ENCODE measurements around the gene CNST.

DNA sequence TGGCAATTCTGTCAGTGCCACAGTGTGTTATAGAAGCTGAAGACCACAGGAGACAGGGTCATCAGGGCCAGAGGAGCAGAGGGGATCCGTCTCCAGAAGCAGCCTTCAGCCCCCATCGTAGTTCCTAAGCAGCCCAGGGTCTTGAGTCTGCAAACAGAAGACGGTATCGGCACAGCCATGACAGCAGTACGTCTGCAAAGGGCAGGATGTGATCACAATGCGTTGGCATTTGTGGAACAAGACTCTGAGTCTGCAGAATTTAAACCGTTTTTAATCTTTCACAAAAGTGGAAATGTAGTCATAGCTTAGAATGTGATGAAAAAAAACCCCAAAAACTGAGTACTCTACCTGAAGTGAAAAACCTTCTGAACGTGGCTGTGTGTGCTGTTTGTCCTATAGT lies 113.9 kb downstream of the CNST start:
- TF ChIP-seq ZNF184 (CRISPR knock-in tag; IDR thresholded peaks at IDR 0.05) (no peak), CBFA2T3 (IDR thresholded peaks at IDR 0.05) (no peak)

Measured in K562 (cell line).